ENCODE measurements around the gene ZNF92.
"Not testable (repeated sequence)": the region's sequence is repeated elsewhere in the genome, so short reads cannot be mapped to it uniquely, and the experiment has no call there.

The ZNF92 gene

DNA sequence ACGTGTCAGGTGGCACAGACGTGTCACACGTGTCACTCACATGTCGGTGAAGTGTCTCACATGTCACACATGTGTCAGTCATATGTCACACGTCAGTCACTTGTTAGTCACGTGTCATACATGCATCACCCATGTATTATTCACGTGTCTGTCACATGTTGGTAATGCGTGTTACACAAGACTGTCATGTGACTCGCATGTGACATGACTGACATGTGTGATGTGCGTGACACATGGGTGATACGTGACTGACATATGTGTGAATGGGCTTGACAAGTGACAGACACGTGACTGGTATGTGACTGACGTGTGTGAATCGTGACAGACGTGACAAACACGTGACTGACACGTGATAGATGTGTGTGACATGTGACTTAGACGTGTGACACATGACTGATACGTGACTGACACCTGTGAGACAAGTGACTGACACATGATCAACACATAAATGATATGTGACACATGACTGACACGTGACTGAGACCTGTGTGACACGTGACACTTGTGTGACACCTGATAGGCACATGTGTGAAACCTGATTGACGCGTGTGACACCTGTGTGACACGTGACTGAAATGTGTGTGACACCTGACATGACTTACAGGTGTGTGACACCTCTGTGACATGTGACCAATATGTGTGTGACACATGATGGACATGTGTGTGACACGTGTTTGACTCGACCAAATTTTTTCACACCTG, 56.1 kb downstream of the ZNF92 start:
- DNase-seq = no peak

GRCh38 chr7:65430344-65431186, 56.9 kb downstream of the ZNF92 start:
- no peak for DNase-seq

DNA sequence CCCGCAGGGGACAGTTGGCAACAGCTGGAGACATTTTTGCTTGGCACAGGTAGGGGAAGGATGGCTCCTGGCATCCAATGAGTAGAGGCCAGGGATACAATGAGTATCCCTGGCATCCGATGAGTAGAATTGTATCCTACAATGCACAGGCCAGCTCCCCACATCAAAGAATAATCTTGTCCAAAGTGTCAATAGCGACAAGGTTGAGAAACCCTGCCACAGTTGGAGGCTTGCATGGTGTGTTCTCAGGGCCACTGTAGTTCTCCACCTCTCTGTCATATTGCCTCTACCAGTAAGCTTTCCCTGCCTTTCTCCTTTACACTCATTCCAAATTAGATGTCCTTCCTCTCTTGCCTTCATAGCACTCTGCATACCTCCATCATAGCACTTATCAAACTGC, 60.7 kb downstream of the ZNF92 start:
- DNase-seq = no peak

- DNase-seq = no peak
Measured at GRCh38 chr7:65436163-65436562, 62.5 kb downstream of the ZNF92 start.

DNA sequence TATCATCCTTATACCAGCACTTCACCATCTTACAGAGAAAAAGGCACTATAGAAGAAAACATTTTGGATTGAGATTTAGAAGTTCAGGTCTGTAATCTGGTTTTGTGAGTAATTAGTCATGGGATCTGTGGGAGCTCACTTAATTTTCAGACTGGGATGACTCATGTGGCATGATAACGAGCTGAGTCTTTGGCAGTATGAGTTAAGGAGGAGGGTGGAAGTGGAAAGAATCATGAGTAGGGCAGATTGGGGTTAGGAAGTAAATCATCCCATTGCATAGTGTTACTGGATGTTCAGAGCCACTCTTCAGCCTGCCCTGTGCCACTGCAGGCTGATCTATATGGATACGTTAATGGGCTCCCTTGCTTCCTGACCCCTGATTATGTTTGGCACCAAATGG, 64.9 kb downstream of the ZNF92 start:
- DNase-seq = no peak

DNA sequence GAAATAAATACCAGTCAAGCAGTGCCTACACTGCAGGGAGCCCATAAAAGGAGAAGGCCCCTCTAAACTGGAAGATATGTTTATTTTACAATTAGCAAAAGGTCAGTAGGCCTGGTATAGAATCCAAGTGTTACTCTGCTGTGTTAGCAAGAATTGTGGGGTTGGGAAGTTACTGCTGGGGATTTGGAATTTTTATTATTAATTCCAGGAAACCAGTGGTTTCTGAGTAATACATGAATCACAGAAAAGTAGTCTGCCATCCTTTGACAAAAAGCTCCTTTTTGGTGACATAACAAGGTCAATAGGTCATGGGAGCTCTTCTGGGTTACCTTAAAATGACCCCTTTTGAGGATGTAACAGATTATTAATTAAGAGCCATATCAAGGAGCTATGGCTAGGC, 67.4 kb downstream of the ZNF92 start:
- DNase-seq = no peak

DNA sequence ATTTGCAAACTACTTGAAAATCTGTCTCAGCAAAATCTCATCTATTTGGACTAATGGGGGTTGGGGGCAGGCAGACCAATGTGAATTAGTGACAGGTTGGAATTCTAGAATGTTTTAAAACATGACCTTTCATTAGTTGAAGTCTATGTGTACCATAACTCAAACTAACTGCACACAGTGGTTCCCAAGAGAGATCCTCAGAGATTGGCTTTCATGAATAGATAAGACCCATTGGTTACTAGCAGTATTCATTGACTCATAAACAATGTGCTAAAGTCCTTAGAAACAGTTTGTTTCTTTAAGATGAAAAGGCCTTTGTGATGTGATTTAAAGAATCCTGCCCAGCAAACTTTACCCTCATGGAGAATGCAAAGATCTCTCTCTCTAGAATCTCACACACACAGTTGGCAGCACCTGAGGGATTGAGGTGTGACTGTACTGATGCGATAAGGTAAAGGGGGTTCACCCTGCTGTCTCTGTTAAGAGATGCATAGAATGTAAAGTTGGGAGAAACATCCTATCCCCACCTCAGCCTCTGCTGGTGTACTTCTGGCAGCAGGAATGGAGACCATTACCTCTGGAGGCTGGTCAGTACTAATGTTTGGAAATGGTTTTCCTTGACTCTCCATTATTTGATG, 70.7 kb downstream of the ZNF92 start:
- DNase-seq = no peak

- DNase-seq = no peak
Measured at GRCh38 chr7:65444899-65445823, 71.5 kb downstream of the ZNF92 start.

DNA sequence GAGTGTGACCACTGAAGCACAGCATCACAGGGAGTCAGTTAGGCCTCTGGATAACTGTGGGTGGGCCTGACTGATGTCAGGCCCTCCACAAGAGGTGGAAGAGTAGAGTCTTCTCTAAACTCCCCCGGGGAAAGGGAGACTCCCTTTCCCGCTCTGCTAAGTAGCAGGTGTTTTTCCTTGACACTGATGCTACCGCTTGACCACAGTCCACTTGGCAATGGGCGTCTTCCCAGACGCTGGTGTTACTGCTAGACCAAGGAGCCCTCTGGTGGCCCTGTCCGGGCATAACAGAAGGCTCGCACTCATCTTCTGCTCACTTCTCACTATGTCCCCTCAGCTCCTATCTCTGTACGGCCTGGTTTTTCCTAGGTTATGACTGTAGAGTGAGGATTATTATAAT, 73.4 kb downstream of the ZNF92 start:
- DNase-seq = not testable (repeated sequence)

- no peak for DNase-seq
Measured at GRCh38 chr7:65448816-65449504, 75.3 kb downstream of the ZNF92 start.

- DNase-seq = no peak
Measured at GRCh38 chr7:65449505-65449852, 75.8 kb downstream of the ZNF92 start.
